Hepatocyte (in vitro differentiated cells): ENCODE measurements around the gene KIF20B.

ENCODE experiments used
- CTCF ChIP-seq: fragments of 200-600 bp; sonication (generic); IDR thresholded peaks from 2 replicates; pipeline ENCODE4 v1.5.1; 2016; ENCODE audit warnings: antibody characterized with exemption, mild to moderate bottlenecking; ENCODE audit not compliant: poor library complexity
- EZH2 ChIP-seq: fragments of 200-600 bp; sonication (generic); IDR thresholded peaks from 2 replicates; pipeline ENCODE4 v1.6.1; 2016; ENCODE audit warnings: antibody characterized with exemption, mild to moderate bottlenecking, borderline replicate concordance

DNA sequence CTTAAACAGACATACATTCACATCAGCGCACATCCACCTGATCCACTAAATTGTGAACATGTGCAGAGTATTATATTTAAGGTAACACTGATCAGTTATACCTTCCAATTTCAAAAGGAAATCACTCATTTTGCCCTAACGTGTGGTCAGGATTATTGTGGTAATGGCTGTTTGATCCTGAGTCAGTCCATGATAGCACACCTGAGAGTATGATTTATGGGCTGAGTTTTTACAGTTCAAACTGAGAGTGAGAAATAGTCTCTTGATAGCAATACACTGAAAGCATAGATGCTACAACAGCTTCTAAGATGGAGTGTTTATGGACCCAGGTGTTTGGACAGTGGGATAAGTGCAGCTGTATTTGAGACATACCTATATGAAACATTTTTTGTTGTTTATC, 96.7 kb downstream of the KIF20B start:
- TF ChIP-seq CTCF: no peak
- no peak for TF ChIP-seq EZH2
